SH-SY5Y (cell line): ENCODE measurements around the gene PIGBOS1.

Source experiments
- GATA2 ChIP-seq: IDR thresholded peaks from 2 replicates; pipeline ENCODE4 v1.6.1; 2011; ENCODE audit warnings: mild to moderate bottlenecking, low read depth, low read length
- GATA3 ChIP-seq: IDR thresholded peaks from 2 replicates; pipeline ENCODE4 v1.6.1; 2011; ENCODE audit warnings: low read depth, mild to moderate bottlenecking, low read length, moderate library complexity

PIGBOS1 gene

DNA sequence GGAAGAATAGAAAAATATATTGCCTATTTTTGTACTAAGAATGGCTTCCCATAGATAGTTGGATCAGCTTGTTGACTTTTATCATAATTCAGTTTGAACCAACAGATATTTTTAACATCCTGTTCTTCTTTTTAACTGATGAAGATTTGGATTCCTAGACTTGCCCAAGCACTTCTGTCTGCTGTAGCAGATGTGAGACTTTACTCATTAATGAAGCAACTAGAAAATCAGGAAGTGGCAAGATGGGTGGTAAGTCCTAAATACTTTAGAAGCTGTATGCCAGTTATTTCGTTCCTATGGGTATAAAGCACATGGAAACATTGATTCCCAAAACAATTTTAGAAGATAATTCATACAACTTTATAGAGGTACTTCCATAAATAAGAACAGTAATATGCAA is 8.5 kb upstream of the PIGBOS1 start:
- no peak for TF ChIP-seq GATA2
- TF ChIP-seq GATA3 = no peak

DNA sequence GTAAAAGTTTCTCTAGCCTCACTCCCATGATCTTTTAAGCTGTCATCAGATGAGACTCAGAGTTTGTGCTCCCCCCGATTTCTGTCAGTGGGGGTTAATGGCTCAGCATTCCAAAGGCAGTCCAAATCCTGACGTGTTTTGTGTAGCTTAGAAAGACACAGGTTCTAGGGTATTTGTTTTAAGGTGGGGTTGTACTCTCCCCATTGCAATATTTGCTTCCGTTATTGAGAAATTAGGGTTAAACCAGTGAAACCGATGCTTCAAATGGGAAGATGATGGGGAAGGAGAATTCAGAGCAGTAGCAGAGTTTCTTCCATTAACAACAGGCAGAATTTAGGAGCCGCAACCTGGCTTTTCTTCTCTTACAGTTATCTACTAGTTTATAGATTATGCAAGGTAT is 3.5 kb upstream of the PIGBOS1 start:
- no peak for TF ChIP-seq GATA3
- no peak for TF ChIP-seq GATA2

DNA sequence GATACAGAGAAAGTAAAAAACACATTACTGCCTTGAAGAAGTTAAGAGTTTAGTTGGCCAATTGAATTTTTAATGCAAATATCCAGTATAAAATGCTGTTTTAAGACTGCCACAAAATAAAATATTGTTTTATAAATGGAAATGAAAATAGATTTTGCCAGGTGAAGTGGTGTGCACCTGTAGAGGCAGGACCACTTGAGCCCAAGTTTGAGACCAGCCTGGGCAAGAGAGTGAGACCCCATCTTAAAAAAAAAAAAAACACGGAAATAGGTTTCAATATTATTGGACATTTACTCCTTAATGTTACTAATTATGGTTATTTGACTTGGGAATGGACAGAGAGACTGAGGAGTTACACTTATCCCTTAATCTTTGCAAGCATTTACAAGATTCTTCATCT is 2.0 kb upstream of the PIGBOS1 start:
- TF ChIP-seq GATA3 (no peak), GATA2 (no peak)

DNA sequence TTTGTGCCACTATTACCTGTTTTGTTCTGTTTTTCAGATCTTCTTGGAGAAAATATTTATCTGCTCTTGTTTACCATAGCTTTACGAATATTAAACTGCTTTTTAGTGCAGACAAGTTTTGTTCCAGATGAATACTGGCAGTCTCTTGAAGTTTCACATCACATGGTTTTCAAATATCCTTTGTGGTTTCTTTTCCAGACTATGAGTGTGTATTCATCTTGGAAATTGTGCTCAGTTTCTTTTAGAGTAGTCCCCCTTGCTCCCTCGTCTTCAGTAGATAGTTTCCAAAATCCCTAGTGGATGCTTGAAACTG is 1.3 kb upstream of the PIGBOS1 start:
- TF ChIP-seq GATA3 = no peak
- TF ChIP-seq GATA2 = no peak

DNA sequence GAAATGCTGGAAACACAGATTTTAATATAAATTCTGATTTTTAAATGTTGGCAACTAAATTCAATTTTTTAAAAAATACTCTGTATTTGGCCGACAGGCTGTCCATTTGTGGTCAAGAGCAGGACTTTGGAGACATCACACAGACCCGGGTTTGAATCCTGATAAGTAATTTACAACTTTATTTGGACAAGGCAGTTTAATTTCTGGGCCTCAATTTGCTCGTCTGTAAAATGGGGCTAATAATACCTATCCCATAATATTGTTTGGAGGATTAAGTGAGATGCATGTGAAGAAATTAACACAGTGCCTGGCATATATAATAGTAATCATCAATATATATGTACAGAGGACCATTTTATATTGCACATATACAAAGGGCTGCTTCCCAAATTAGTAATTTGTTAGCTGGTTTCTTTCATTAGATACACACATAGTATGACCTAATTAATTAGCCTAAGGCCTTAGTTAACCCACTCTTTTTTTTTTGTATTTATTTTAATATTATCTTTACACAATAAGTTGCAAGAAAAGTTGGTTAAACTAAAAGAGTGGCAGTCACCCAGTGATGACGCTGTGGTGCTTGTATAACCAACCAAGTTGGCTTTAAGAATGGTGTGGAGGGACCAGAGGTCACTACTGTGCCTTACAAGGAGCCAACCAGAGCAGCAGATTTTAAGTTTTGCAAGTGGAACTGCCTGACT is 764 bp upstream of the PIGBOS1 start:
- TF ChIP-seq GATA2 (no peak), GATA3 (no peak)

DNA sequence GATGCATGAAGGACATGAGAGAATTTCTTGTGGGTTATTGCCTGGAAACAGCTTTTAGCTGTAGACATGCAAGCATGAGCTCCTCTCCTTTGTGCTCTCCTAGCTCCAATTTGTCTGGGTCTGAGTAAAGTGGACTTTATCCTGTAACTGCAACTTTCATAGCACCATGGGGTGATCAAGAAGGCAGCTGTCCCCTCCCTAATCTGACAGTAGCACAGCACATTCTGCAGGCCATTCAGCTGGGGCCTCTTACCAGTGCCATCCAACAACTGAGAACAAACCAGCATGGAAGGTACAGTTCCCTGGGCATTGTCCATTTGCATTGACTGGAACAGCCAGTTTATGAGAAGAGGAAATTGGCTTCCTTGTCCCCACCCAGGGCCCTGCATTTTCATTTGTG is 21.6 kb downstream of the PIGBOS1 start:
- TF ChIP-seq GATA3 (no peak), GATA2 (no peak)

DNA sequence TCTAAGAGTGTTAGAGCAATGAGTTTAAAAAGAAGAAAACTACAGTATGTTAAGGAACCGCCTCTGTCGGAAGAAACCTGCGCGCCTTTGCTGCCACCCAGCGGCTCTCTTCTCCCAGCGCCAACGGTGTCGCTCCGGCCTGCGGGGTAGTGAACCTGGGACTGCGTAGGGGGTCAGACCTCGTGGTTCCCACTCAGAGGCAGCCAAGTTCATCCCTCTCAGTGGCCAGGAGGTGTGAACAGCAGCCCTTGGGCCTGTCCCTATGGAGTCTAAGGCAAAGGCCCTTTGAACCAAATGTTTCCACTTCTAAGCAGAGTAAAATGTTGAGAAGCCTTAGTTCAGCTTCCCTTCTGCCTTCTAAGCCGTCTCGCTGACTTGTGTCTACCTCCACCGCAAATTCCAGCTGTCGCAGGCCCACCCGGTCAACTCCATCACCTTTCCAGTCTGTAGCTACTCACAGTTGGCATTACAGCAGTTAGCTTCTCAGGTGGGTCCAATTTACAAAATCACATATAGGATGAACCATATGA is 28.3 kb downstream of the PIGBOS1 start:
- no peak for TF ChIP-seq GATA3
- no peak for TF ChIP-seq GATA2

DNA sequence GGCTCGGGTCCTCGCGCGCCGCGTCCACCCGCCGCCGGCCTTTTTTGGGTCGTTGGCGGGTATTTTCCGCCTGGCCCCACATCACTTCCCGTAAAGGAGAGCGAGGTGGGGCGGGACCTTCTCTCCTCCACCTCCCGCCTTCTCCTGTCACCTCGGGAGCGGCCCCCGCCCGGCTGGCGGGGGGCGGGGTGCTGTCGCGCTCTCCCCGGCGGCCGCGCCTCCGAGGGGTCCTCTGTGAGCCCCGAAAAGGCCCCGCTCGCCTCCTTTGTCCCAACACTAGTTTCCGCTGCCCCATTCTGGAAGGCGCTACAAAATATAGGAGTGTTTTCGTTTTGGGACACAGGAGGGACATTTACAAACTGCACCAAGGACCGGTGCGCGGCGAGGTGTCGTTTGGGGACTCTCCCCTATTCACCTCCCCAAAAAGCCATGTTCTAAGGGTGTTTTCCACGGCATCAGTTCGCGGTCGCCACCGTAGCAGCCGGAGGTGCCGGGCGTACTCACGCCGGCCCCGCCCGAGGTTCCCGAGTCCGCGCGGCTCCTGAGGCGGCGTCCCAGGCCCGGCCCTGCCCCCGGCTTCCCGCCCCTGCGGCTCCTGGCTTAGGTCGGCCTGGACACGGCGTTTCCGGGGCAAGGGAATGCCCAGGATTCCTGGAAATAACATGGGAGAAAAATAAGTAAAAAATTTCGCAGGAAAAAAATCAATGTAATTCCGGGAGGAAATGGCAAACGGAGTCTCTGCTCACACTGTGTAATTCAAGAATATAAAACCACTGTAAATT is 29.0 kb downstream of the PIGBOS1 start, which contains the start of gene RAB27A:
TSS of gene RAB27A (minus strand) at position 68 of the 782 bp plus-strand sequence. CDS start 54,879 bp downstream, outside the sequence.
- TF ChIP-seq GATA2 (no peak), GATA3 (no peak)

DNA sequence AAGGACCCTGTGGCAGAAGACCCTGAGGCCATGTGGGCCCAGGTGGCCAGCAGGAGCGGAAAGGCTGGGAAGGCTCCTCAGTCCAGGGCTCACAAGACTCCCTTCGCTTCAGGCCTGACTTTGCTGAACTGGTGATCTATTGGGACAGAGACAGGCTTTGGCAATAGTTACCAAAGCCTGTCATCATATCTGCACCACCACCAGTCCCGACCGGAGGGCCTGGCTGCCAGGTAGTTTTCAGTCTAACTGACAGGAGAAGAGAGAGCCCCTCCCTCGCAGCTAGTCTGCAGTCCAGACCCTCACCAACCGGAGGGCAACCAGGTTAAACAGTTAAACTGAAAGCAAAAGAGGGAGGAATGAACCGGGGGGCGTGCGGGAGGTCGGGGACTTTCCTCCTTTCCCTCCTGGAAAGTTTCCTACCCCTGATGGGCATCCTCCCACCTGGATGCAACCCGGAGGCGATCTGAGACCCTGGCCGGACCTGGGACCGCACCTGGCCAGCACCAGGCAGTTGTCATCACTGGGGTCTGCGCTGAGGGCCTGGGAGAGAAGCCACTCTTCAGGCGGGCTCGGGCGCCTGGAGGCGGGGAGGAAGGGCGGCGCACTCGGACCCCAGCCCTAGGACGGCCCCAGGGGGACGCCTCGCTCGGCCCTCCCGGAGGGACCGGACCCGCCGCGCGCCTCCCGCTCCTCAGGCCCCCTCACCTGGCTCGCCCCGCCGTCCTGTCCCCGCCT is 29.7 kb downstream of the PIGBOS1 start:
- TF ChIP-seq GATA3 = no peak

DNA sequence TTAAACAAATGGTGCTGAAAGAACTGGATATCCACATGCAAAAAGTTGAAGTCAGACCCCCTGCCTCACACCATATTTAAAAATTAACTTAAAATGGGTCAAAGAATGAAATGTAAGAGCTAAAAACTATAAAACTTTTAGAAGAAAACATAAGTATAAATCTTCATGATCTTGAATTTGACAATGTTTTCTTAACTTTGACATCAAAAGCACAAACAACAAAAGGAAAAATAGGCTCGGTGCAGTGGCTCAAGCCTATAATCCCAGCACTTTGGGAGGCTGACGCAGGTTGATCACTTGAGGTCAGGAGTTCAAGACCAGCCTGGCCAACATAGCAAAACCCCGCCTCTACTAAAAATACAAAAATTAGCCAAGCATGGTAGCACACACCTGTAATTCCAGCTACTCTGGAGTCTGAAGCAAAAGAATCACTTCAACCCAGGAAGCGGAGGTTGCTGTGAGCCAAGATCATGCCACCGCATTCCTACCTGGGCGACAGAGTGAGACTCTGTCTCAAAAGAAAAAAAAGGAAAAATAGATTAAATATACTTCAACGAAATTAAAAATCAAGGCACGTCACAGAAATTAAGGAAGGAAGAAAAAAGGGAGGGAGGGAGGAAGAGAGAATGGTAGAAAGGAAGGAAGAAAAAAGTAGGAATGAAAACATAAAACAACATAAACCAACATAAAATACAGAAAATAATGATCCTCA is 30.8 kb downstream of the PIGBOS1 start:
- TF ChIP-seq GATA3 (no peak), GATA2 (no peak)

DNA sequence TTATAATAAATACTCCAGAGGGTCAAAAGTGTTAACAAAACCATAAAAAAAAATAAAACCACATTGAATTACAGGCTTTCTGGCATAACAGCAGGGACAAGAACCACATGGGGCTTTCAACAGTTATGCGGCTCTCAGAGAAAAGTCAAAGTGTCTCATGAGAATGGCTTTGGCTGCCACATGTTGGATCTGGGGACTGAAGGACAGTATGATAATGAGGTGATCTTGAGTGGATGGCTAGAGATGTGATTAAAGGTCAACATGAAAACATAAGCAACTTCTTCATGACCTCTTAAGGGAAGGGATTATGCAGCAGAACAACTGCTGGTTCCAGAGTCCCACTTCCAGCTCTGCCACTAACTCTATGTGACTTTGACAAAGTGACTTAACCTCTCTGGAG is 34.5 kb downstream of the PIGBOS1 start:
- no peak for TF ChIP-seq GATA3
- no peak for TF ChIP-seq GATA2

DNA sequence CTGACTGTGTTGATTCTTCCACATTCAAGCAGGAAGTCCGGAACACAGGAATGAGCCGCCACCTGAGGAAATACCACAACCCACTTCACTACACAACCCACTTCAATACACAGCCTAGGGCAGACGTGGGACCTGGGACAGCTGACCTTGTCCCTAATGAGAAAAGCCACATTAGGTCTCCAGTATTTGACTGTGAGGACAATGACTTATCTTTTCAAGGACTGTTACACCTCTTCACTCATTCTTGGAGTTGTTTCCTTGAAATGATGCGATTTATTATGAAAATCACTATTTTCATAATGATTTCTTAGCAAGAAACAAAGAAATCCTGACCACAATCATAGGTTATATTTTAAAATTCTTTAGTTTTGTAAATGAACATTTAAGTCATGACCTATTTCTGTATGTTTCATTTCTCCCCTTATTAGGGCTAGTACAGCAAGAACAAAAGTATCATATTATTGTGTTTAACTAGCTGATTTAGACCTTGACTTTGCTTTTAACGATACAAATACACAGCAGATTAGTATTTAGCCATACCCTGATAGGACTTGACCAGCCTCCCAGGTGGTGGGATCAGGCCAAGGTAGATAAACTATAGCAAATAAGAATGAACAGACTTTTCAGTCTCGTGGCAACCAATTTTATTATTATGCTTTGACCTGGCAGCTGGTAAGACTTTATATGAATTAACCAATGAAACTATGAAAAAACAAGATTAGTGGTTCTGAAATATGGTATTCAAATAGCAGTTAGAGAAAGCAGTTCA is 35.4 kb downstream of the PIGBOS1 start:
- TF ChIP-seq GATA2 (no peak), GATA3 (no peak)

DNA sequence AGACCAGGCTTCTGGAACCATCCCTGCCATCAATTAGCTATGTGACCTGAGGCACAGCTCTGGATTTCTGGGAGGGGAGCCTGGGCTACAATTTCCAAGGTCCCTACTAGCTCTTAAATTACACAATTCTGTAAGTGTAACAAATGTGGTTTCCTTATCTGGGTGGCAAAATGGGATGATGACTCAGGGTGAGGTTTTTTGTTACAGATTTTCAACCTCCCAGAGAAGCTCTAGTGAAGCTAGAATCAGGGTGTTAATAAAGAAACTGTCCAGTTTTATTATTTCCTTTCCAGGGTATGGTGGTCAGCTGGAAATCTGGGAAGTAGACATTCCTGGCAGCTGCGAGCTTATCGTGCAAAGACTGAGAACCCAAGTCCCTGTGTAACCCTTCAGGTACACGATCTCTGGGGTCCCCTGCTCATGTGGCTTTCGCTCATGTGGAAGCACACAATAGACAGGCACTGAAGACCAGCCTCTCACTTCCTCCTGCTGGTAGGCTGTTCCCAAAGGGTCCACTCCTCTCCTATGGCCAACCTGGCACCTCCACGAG is 36.6 kb downstream of the PIGBOS1 start:
- TF ChIP-seq GATA3 (no peak), GATA2 (no peak)
